GM21737 (cell line): Measurements from ENCODE around the gene TMPRSS7.

Experiments
- ATAC-seq: cut with Tn5 transposase; IDR thresholded peaks from one replicate; pipeline ENCODE4 v1.9.1; 2021; ENCODE audit warnings: mild to moderate bottlenecking, moderate library complexity; ENCODE audit not compliant: unreplicated experiment

Gene TMPRSS7

GRCh38 chr3:112034436-112034835, at the start of gene TMPRSS7:
Gene TMPRSS7, plus strand, starts transcription at chr3:112034736. Its CDS starts 110 bp downstream, at chr3:112034846.
- no peak for ATAC-seq

GRCh38 chr3:111986800-111987199, 47.7 kb upstream of the TMPRSS7 start:
- no peak for ATAC-seq

- ATAC-seq = peak; percentile 76
These were observed 45.4 kb upstream of the TMPRSS7 start for GRCh38 chr3:111989061-111989678.

- no peak for ATAC-seq
These were observed 41.5 kb upstream of the TMPRSS7 start for GRCh38 chr3:111993038-111993437.

- ATAC-seq = peak; percentile 52
These were observed 35.7 kb upstream of the TMPRSS7 start, which contains the start of gene TAGLN3 for GRCh38 chr3:111998636-111999483. Gene TAGLN3, plus strand, starts transcription at chr3:111998922. Its CDS starts 501 bp downstream, at chr3:111999423.

GRCh38 chr3:111999484-112000324, 34.8 kb upstream of the TMPRSS7 start:
- ATAC-seq = no peak

GRCh38 chr3:112000367-112000771, 34.2 kb upstream of the TMPRSS7 start:
- ATAC-seq = no peak

GRCh38 chr3:112000966-112001365, 33.6 kb upstream of the TMPRSS7 start:
- ATAC-seq = no peak

- no peak for ATAC-seq
These were observed 33.0 kb upstream of the TMPRSS7 start for GRCh38 chr3:112001526-112001925.

GRCh38 chr3:112002096-112002971, 32.2 kb upstream of the TMPRSS7 start:
- ATAC-seq = no peak

- ATAC-seq = no peak
These were observed 31.0 kb upstream of the TMPRSS7 start for GRCh38 chr3:112003321-112004080.

GRCh38 chr3:112004187-112004586, 30.3 kb upstream of the TMPRSS7 start:
- no peak for ATAC-seq

- ATAC-seq = no peak
These were observed 29.9 kb upstream of the TMPRSS7 start for GRCh38 chr3:112004669-112005068.

GRCh38 chr3:112005091-112005672, 29.4 kb upstream of the TMPRSS7 start:
- no peak for ATAC-seq

GRCh38 chr3:112007633-112008032, 26.9 kb upstream of the TMPRSS7 start:
- ATAC-seq = no peak

- no peak for ATAC-seq
These were observed 24.9 kb upstream of the TMPRSS7 start for GRCh38 chr3:112009670-112010069.

GRCh38 chr3:112010636-112011035, 23.9 kb upstream of the TMPRSS7 start:
- no peak for ATAC-seq

- no peak for ATAC-seq
These were observed 23.1 kb upstream of the TMPRSS7 start for GRCh38 chr3:112011376-112011940.
